HG02571 (cell line): ENCODE data around the gene LAGE3.

Experiments used
- ATAC-seq: cut with Tn5 transposase; IDR thresholded peaks from one replicate; pipeline ENCODE4 v1.9.1; 2021; ENCODE audit warnings: mild to moderate bottlenecking, moderate library complexity; ENCODE audit not compliant: unreplicated experiment

LAGE3 gene

DNA sequence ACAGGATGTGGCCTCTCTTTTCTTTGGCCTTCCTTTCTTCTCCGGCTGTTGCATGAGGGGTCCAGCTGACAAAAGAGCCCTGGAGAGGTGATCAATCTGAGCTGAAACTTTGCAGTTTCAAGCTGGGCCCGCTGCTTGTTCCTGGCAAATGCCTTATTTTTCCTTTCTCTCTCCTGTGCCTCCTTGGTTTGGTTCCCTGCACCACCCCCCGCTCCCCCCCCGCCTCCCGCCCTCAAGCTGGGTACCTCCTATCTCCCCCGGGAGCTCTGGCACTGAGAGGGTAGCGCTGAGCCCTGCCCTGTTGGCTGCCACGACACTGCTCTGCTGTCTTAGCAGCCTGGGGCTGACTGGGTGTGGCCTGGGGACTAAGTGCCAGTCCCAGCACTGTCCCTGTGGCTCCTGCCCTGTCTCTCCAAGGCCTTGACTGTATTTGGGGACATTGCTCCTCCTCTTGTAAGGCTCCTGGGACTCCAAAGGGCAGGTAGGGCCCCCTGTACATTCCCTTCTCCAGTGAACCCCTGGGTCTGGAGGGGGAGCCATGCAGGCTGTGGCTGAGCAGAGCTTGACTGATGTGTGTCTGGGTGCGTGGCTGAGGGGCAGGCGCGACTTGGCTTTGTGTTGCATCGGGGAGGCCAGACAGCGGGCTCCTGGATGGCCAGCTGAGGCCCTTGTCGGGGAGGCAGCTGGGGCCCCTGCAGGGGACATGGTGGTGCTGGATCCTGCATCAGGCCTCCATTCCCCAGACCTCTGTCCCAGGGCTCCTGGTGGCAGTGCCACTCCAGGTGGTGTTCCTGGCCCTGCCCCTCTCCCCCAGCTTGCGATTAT is 19.9 kb downstream of the LAGE3 start:
- ATAC-seq: no peak

DNA sequence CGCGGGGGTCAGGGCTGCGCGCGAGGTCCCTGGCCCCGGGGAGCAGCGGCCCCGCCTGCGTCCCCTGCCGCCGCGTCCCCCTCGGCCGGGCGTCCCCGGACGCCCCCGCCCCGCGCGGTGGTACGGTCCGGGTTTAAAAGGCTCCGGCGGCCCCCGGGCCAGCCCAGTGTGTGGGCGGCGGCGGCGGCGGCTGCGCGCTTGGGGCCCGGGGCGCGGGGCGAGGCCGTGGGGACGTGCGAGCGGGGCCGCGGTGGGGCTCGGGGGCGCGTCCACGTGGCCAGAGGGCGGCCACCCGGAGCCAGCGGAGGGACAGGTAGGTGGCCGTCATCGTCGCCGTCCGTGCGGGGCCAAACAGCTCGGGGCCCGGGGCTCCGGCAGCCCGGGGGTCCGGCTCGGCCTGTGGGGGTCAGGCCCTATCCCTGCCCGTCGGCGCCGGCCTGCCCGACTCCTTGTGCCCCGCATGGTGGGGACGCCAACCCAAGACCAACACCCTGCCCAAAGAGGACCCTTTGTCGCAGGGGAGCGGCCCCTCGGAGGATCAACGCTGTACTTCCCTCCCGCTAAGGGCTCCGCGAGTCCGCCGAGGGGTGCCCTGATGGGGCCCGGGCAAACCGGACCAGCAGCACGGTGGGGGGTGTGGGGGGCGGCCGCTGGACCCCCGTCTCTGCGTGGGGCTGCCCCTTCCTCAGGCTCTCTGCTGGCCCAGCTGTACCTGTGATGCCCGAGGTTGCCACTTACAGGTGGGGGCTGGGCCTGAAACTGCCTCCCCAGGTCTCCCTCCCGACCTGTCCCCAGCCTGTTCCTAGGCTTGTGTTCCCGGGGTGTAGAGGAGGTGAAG is 20.7 kb downstream of the LAGE3 start, which contains the start of gene PLXNA3:
Gene PLXNA3, plus strand, starts transcription at position 166 of the 838 bp plus-strand sequence. CDS start 1,903 bp downstream, outside the sequence.
- ATAC-seq: peak; percentile 57

DNA sequence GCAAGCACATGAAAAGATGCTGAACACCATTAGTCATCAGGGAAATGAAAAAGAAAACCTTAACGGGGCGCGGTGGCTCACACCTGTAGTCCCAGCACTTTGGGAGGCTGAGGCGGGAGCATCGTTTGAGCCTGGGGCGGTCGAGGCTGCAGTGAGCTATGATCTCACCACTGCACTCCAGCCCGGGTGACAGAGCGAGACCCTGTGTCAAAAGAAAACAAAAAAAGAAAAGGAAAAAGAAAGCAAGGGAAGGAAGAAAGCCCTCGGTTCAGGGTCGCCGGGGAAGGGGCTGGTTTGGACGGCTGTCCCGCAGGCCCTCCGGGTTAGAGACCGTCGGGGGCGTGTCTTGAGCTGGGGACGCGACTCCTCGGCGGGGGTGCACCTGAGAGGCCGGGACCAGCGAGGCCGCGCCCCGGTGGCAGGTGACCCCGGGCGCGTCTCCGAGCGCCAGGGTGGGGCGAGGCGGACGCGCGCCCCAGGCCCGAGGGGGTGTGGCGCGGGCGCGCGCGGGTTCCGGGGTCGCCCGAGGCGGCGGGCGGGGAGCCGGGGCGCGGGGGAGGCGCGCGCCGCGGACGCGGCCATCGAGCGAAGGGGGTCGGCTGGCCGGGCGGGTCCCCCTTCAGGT is 21.5 kb downstream of the LAGE3 start:
- ATAC-seq: peak; percentile 43

DNA sequence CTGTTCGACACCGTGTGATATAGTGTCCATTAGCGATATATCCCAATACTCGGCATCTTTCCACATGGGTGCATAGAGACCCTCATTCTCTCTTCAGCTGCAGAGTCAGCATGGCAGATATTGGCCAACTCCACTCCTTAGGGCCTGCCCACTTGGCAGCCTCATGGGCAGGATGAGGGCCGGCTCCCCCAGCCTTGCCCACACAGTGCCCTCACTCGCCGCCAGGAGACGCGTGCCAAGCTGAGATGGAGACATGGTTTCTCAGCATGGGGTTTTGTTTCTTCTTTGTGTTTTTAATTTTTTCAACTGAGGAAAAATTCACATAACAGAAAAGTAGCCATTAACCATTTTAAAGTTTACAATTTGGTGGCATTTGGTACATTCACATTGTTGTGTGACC is 26.3 kb downstream of the LAGE3 start:
- no peak for ATAC-seq

DNA sequence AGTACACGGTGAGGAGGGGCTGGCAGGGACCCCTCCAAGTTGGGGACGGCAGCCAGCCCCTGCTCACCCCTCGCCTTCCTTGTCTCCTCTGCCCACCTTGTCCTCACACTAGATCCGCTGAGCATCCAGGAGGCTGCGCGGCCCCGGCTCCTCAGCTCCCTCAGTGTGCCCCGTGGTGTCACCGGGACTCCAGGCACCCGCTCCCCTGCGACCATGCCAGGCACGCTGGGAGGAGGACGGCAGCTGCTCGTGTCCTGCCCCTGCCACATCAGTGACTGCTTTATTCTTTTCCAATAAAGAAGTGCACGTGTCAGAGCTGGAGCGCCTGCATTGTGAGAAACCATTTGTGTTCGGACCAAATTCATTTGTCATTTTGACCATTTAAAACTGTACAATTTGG is 28.8 kb downstream of the LAGE3 start:
- no peak for ATAC-seq

DNA sequence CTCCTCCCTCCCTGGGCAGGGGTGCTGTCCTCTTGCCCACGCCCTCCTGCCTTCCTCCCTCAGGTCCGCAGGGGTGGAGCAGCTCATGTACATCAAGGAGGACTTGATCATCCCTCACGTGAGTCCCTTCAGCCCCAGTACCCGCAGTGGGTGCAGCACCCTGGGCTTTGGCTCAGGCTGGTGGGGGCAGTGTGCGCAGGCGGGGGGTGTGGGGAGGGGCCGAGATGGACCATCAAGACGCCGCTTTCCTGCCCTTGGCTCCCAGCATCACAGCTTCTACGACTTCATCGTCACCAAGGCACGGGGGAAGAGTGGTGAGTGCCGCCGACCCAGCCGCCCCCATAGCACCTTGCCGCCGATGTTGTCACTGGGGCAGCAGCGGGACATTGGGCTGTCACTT is 29.5 kb downstream of the LAGE3 start:
- ATAC-seq: no peak

DNA sequence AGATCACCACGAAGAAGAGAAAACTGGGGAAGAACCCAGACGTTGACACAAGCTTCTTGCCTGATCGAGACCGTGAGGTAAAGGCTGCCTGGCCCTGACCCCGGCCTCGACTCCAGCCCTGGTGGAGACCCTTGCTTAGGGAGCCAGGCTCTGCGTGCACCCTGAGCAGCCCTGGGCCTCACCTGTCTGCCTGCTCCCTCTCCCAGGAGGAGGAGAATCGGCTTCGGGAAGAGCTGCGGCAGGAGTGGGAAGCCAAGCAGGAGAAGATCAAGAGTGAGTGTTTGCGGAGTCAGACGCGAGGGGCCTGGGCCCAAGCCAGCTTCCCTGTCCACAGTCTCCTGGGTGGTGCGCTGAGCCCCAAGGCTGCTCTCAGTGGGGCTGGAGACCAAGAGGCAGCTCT is 30.6 kb downstream of the LAGE3 start:
- no peak for ATAC-seq

DNA sequence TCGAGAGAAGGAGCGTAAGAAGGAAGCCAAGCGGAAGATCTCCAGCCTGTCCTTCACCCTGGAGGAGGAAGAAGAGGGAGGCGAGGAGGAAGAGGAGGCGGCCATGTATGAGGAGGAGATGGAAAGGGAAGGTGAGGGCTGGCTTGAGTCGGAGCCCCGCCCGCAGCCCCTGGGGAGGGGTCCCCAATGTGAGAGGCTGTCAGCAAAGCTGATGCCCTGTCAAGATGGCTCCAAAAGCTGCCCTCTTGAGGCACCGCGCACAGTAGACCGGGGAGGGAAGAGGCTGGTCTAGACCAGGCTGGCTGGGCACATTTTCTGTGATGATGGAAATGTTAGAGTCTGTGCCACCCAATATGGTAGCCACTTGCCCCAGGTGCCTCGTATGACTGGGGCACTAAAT is 32.7 kb downstream of the LAGE3 start:
- ATAC-seq: no peak

DNA sequence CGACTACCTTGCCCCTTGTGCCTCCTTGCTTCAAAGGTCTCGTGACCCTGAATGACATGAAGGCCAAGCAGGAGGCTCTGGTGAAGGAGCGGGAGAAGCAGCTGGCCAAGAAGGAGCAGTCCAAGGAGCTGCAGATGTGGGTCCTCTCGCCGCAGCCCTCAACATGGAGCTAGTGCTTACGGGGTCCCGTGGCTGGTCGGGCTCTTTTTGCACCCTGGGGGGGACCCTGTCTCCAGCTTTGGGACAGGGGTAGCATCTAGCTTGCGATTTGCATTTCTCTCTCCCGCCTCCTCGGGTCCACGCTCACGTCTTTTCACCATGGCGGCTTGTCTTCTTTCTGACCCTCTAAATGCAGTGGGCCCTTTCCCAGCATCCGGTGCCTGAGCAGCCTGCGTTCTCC is 33.3 kb downstream of the LAGE3 start:
- ATAC-seq: no peak

DNA sequence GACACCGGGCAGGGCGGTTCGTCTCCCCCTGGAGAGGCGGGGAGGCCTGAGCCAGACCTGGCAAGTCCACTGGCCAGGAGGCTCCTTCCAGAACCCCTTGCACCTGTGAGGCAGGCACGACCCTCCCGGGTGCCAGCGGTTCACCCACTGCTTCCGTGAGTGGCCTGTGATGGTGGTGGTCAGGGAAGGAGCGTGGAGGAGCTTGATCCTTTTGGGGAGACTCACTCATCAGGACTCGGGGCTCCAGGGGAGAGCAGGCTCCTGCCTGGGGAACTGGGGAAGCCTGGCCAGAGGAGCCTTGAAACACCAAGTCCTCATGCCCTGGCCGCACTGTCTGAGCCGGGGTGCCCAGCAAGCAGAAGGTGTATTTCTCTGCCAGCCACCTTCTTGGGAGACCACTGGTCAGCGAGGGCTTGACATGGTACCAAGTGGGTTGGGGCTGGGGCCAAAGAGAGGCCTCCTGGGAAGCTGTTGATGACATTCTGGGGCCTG is 34.3 kb downstream of the LAGE3 start:
- ATAC-seq: no peak

DNA sequence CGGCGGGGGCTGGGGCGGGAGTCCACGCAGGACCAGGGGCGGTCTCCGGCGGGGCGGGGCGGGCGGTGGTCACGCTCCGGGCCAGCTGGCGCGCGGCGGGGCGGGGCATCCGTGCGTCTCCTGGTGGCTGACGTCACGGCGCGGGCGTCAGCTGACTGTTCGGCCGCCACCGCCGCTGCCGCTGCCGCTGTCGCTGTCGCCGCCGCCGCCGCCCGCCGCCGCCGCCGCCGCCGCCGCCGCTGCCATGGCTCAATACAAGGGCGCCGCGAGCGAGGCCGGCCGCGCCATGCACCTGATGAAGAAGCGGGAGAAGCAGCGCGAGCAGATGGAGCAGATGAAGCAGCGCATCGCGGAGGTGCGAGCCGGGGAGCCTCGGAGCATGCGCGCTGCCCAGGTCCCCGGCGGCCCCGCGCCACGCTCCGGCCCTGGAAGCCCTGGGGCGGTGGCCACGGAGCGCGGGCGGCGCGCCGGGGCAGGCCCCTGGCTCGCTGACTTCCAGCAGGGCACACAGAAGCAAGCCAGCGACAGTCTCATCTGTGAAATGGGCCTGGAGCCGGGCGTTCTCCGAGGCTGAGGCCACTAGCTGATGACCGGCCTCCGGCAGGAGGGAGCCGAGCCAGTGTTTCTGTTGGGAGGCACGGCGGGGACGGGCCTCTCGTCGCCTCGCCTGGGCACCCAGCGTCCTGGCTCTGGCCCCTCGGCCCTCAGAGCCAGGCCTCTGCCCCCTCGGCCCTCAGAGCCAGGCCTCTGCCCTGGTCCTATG is 34.9 kb downstream of the LAGE3 start, which contains the start of gene FAM50A:
Gene FAM50A, plus strand, starts transcription at position 150 of the 763 bp plus-strand sequence. Its CDS starts 95 bp downstream, at position 245.
- peak; percentile 64 for ATAC-seq

DNA sequence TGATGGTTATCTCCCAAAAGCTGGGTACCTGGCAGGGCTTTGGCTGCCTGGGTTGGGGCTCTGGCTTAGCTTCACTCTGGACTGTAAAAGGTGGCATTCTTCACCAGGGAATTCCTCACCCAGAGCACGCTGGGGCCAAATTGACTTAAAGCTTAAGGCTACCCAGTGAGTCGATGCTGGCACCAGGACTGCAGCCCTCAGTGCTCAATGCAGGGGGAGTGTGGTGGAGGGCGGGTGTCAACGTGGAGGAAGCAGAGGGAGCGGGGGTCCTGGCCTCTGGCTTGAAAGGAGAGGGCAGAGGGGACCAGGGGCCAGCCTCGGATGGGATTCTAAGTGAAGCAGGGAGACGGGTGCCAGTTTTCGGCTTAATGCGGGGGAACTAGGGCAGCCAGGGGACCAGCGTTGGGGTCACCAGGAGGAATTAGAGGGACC is 35.6 kb downstream of the LAGE3 start:
- ATAC-seq: no peak

DNA sequence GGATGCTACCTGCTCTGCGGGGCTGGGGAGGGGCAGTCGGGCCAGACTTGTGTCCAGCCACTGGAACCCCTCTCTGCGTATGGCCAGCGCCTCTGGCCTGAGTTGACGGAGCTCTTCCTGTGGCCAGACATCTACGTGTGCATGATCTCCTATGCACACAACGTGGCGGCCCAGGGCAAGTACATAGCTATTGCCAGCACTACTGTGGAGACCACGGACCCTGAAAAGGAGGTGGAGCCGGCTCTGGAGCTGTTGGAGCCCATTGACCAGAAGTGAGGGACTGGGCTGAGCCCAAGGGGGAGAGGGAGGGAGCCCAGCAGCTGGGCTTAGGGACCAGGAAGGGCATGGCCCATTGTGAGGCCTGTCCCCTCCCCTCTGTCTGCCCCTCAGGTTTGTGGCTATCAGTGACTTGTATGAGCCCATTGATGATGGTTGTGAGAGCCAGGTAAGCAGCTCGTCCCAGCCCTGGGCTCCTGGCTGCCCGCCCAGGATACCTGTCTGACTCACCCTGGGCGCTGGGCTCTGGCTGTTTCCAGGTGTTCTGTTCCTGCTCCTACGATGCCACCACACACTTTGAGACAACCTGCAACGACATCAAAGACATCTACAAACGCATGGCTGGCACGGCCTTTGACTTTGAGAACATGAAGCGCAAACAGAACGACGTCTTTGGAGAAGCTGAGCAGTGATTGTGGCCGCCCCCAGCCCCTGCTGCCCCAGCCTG is 36.9 kb downstream of the LAGE3 start:
- no peak for ATAC-seq

DNA sequence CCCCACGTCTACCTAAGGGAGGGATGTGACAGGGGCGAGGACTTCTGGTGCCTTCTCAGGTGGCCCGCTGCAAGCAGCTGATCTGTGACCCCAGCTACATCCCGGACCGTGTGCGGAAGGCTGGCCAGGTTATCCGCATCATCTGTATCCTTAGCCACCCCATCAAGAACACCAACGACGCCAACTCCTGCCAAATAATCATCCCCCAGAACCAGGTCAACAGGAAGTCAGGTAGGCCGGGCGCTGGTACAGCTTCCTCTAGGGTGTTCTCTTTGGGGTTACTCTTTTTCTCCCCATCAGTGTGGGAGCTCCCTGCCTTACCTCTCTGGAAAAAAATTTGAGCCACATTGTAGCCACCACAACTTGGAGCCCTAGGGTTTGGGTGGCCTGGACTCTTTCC is 37.5 kb downstream of the LAGE3 start:
- ATAC-seq: no peak

DNA sequence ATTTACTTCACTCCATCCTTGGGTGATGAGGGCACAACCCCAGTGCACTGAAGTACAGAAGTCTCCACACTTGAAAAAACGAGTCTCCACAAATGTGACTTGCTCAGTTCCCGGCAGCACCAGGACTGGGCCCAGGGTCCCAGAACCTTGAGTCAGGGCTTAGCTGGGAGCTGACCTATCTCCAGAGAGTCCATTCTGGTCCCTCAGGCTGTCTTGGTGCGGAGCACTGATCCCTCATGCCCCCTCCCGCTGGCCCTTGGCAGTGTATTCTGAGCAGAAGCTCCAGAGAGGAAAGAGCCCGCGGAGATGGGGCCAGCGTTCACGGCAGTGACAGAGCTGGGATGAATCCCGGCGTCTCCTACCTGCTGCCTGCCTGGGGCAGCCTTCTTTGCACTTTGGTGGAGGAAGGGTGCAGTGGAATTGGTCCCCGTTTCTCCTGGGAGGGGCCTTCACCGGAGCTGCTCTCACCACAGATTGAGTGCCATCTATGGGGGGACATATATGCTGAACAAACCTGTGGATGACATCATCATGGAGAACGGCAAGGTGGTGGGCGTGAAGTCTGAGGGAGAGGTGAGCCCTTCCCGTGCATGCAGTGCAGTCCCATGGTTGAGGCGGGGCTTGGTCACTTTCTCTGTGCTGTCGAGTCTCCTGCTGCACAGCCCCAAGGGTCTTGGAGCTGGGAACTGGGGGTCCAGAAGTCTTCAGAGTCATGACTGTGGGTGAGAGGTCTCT is 38.3 kb downstream of the LAGE3 start:
- no peak for ATAC-seq

DNA sequence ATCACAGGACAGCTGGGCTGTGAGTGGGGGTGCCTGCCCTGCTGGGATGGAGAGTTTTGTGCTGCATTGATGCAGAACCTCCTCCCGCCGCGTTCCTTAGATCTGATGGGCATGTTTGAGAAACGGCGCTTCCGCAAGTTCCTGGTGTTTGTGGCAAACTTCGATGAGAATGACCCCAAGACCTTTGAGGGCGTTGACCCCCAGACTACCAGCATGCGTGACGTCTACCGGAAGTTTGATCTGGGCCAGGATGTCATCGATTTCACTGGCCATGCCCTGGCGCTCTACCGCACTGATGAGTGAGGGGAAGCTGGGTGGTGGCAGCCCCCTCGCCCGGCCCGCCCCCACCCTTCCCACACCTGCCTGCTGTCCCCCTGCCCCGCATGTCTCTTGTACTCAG is 39.2 kb downstream of the LAGE3 start:
- ATAC-seq: no peak

DNA sequence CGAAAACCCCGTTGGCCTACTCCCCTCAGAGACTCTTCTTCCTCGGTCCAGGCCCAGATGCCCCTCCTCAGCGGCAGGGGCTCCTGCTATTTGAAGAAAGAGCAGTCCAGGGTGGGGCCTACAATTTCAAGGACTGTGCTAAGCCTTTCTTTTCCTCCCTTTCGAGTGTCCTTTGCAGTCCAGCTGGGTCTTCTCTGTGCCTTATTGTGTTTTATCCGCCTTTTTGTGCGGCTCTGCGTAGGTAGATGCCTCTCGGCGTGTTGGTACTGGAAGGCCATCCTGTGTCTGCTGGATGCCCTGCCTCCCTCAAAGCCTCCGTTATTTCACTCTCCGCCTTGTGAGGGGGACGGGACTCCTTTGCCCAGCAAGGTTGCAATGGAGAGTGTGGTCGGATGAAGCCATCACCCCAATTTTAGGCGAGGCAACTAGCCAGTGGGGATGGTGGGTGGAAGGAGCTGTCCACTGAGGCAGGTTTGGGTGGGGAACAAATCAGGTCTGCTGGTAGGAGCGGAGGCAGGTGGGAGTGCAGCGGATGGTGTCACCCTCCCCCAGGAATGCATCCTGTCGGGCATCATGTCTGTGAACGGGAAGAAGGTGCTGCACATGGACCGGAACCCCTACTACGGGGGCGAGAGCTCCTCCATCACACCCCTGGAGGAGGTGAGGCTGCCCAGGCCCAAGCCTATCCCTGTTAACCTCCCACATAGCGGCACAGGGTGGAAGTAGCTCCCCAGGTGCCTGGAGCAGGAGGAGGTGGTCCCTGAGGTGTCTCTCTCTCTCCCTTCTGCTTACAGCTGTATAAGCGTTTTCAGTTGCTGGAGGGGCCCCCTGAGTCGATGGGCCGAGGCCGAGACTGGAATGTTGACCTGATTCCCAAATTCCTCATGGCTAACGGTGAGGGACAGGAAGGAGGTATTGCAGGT is 40.8 kb downstream of the LAGE3 start:
- ATAC-seq: no peak
